ENCODE measurements around the gene REXO1.

The REXO1 gene

DNA sequence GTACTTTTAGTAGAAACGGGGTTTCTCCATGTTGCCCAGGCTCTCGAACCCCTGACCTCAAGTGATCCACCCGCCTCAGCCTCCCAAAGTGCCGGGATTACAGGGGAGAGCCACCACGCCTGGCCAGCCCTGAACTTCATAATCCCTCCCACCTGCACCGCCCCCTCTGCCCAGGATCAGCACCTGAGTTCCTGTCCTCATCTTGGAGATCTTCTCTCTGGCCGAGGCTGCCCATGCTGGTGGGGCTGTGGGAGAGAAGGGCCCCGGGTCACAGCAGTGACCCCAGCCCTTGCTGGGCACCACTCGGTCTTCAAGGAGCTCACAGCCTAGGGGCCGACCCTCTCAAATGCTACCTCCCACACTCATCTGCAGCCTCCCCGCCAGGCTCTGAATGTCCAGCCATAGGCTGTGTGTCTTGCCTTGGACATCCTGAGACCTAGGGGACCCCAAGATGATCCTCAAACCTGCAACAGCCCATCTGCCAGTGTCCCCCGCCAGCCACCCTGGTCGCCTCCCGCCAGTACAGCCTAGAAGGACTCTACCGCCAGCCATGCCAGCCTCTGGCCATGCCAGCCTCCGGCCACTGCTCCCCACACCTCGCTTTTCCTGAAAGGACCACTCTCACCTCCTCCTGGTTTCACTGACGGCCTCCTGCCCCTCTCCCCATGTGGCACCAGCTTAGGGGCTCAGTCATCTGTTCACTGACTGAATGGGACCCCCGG, 37.7 kb downstream of the REXO1 start:
- no peak for DNase-seq (ENCODE audit: extremely low read depth, low read depth)
- TF ChIP-seq, protein P1, sequence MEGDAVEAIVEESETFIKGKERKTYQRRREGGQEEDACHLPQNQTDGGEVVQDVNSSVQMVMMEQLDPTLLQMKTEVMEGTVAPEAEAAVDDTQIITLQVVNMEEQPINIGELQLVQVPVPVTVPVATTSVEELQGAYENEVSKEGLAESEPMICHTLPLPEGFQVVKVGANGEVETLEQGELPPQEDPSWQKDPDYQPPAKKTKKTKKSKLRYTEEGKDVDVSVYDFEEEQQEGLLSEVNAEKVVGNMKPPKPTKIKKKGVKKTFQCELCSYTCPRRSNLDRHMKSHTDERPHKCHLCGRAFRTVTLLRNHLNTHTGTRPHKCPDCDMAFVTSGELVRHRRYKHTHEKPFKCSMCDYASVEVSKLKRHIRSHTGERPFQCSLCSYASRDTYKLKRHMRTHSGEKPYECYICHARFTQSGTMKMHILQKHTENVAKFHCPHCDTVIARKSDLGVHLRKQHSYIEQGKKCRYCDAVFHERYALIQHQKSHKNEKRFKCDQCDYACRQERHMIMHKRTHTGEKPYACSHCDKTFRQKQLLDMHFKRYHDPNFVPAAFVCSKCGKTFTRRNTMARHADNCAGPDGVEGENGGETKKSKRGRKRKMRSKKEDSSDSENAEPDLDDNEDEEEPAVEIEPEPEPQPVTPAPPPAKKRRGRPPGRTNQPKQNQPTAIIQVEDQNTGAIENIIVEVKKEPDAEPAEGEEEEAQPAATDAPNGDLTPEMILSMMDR (IDR thresholded peaks at IDR 0.05; ENCODE audit: low read depth, low read length), result no peak

DNA sequence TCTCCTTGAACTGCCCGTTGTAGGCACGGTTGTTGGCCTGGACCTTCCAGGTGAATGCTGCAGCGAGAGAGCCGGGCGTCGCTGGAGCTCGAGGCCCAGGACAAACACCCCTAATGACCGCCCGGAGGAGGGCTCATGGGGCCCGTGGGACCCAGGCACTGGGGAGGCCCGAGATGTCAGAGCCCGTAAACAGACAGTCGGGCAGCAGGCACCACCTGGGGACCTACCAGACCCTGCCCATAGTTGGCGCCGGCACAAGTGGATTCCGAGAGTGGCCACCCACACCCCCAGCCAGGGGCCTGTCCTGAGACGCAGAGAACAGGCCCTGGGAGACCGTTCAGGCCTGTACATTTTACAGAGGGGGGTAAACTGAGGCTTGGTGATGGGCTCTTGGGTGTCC, 38.6 kb downstream of the REXO1 start:
- TF ChIP-seq, protein P1 (IDR thresholded peaks at IDR 0.05; ENCODE audit: low read depth, low read length), result no peak
- DNase-seq (ENCODE audit: extremely low read depth, low read depth), result no peak

DNA sequence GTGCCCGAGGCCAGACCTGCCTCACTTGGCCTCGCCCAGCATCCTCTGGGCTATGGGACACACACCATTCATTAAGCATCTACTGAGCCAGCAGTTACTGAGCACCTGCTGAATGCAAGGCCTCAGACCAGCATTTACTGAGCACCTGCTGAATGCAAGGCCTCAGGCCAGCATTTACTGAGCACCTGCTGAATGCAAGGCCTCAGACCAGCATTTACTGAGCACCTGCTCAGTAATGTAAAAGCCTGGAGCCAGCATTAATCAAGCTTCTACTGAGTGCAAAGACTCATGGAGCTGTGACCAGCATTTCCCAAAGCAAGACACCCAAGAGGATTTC, 39.9 kb downstream of the REXO1 start:
- TF ChIP-seq, protein P1 (IDR thresholded peaks at IDR 0.05; ENCODE audit: low read depth, low read length), result no peak
- DNase-seq (ENCODE audit: extremely low read depth, low read depth), result no peak

DNA sequence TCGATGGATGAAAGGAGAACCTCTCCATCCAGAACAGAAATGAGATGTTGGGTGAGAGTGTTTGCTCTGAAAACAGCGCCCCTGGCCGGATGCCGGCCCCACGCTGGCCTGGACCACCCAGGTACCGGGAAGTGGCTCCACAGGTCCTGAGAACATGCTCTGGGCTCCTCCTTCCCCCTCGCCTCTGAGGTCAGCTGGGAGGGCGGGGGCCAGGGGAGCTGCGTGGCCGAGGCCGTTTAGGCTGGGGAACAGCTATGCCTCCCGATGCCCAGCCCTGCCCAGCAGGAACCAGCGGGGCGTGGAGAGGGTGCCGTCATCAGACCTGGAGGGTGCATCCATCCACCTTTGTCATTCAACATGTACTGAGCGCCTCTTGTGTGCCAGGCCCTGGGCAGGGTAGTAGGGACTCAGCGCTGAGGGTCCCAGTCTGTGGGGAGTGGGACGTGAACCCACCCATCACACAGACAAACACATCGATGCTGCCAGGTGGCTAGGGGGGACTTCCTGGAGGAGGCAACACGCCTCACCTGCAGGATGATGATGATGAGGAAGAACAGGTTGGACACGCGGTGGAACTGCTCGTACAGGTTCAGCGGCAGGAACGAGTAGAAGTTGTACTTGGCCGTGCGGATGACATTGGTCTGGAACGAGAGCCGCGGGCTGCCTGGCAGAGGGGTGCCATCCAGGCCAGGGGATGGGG, 40.4 kb downstream of the REXO1 start:
- no peak for DNase-seq (ENCODE audit: extremely low read depth, low read depth)
- TF ChIP-seq, protein P1 (IDR thresholded peaks at IDR 0.05; ENCODE audit: low read depth, low read length), result no peak

DNA sequence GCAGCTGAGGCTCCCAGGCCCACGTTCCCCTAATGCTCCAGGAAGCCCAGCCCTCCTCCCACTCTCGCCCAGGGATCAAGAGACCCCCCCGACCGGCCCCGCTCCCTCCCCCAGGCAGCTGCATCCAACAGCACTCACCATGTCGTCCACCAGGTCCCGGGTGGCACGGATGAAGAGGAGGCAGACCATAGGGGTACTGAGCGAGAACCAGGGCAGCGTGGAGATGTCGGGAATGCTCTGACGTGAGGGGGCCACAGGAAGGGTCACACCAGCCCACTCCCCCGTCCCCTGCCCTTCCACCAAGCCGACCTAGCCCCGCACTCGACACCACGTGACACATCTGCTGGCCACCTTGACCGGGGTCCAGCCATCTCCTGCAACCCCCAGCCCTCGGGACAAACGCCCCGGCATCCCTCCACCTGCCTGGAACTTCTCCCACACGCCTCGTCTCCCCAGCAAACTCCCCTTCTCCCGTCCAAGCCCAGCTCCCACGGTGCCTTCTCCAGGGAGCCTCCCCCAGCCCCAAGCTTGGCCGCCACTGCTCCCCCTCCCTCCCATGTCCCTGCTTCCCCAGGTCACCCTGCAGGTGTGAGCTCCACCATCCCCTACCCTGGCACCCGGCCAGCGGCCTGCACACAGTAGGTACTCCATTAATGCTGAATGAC, 41.1 kb downstream of the REXO1 start:
- TF ChIP-seq, protein P1 (IDR thresholded peaks at IDR 0.05; ENCODE audit: low read depth, low read length), result no peak
- no peak for DNase-seq (ENCODE audit: extremely low read depth, low read depth)

DNA sequence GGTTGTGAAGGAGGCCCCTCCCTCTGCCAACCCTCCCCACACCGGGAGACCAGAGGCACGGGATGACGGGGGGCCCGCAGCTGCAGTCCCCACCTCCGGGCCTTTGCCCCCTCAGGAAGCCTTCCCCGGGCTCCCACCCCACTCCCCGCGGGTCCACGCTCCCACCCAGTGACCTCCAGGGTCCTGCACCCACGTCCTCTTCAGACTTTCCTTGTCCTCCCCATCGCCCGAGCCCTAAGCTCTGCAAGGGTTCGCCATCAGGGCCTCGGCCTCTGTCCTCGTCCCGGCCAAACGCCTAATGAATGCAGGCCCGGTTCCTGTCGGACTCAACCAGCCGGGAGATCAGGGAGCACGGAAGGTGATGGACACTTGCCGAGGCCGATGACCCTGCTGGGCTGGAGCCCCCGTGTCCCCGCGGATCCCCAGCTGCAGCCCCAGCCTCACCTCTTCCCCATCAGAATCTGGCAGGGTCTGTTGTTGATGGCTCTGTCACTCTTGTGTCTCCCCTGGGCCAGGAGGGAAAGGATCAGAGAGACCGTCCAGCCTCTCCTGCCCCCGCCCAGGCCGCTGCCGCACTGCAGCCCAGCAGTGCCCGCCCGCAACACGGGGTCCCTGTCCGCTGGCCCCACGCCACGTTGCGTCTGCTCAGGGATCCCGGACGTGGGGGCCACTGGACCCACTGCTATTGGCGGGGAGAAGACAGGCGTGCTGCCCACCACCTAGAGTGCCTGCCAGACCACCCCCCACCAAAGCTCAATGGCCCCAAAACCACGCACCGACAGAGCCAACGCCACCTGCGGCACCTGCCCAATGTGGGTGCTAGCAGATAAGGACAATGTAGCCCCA, 41.9 kb downstream of the REXO1 start:
- TF ChIP-seq, protein P1 (IDR thresholded peaks at IDR 0.05; ENCODE audit: low read depth, low read length), result no peak

More for the DNA sequence above, 41.9 kb downstream of the REXO1 start:
- no peak for DNase-seq (ENCODE audit: extremely low read depth, low read depth)

All from AG09319 (cell line).